HepG2 (cell line): ENCODE results near the gene AGAP1. TPM values are rescaled to one million over a fixed set of nuclear protein-coding genes. Genes with fewer than 3 reads are reported as not detected.

ENCODE experiments used
- CBFB ChIP-seq: sonication (generic); formaldehyde crosslinking; IDR thresholded peaks from 2 replicates; pipeline ENCODE4 v1.4.0; 2020; ENCODE audit warnings: missing genetic modification reagents
- CC2D1A ChIP-seq: sonication (generic); formaldehyde crosslinking; IDR thresholded peaks from 2 replicates; pipeline ENCODE4 v1.8.1; 2023; ENCODE audit warnings: mild to moderate bottlenecking, missing genetic modification reagents
- DNMT1 ChIP-seq: sonication (generic); formaldehyde crosslinking; IDR thresholded peaks from 2 replicates; pipeline ENCODE4 v1.5.1; 2020; ENCODE audit warnings: mild to moderate bottlenecking, missing genetic modification reagents
- JARID2 ChIP-seq: sonication (generic); formaldehyde crosslinking; IDR thresholded peaks from 2 replicates; pipeline ENCODE4 v1.8.1; 2023; ENCODE audit warnings: missing genetic modification reagents, inconsistent platforms; ENCODE audit not compliant: insufficient replicate concordance
- KMT2B ChIP-seq: IDR thresholded peaks from 2 replicates; pipeline ENCODE4 v1.6.1; 2016; ENCODE audit warnings: missing genetic modification reagents, missing compliant biosample characterization
- MEIS2 ChIP-seq: sonication (generic); formaldehyde crosslinking; IDR thresholded peaks from 2 replicates; pipeline ENCODE4 v1.9.0; 2021; ENCODE audit warnings: mild to moderate bottlenecking, missing genetic modification reagents
- NFAT5 ChIP-seq: sonication (generic); formaldehyde crosslinking; IDR thresholded peaks from 2 replicates; pipeline ENCODE4 v1.4.0; 2020; ENCODE audit warnings: missing genetic modification reagents
- NFE2 ChIP-seq: sonication (generic); formaldehyde crosslinking; IDR thresholded peaks from 2 replicates; pipeline ENCODE4 v1.4.0; 2020; ENCODE audit warnings: missing genetic modification reagents
- RELA ChIP-seq: sonication (generic); formaldehyde crosslinking; IDR thresholded peaks from 2 replicates; pipeline ENCODE4 v1.4.0; 2020; ENCODE audit warnings: missing genetic modification reagents
- TRIM24 ChIP-seq: sonication (generic); formaldehyde crosslinking; IDR thresholded peaks from 2 replicates; pipeline ENCODE4 v1.8.0; 2022; ENCODE audit warnings: mild to moderate bottlenecking, missing genetic modification reagents
- ZNF124 ChIP-seq: sonication (generic); formaldehyde crosslinking; IDR thresholded peaks from 2 replicates; pipeline ENCODE4 v1.4.0; 2020; ENCODE audit warnings: missing genetic modification reagents
- ZNF205 ChIP-seq: IDR thresholded peaks from 2 replicates; pipeline ENCODE4 v1.6.1; 2018; ENCODE audit warnings: missing biosample characterization, missing genetic modification reagents
- ZNF234 ChIP-seq: sonication (generic); formaldehyde crosslinking; conservative IDR thresholded peaks from 2 replicates; pipeline ENCODE4 v1.5.1; 2020; ENCODE audit warnings: mild to moderate bottlenecking, missing genetic modification reagents
- polyA plus RNA-seq, 8 experiments: library from polyadenylated mRNA; depleted of rRNA in 3 of 8; stranded (reverse) in 7 of 8; unstranded in 1 of 8; fragments of >200 nt; fragmentation: Illumina TruSeq in 4 of 8; extraction: Trizol in 4 of 8; gene quantifications; 2 replicates each; pipeline versions ENCODE4 v1.2.1 to v1.2.3, GENCODE V29; 2011 to 2016; ENCODE audit warnings: low read depth in 4 of 8, missing spikeins in 1 of 8, mixed read lengths in 1 of 8; ENCODE audit not compliant: insufficient read depth in 1 of 8
- total RNA-seq, 5 experiments: library from RNA; depleted of rRNA; stranded (reverse); fragments of >200 nt; fragmentation: Illumina TruSeq; extraction: Trizol; gene quantifications; 2 replicates each; pipeline ENCODE4 v1.2.3, GENCODE V29; 2016; ENCODE audit warnings: low read depth in 1 of 5
- TF ChIP-seq, protein P1 (sequence below): sonication (generic); formaldehyde crosslinking; IDR thresholded peaks from 2 replicates; pipeline ENCODE4 v1.5.0; 2020; ENCODE audit warnings: mild to moderate bottlenecking, missing genetic modification reagents
- TF ChIP-seq, protein P2 (sequence below): sonication (generic); formaldehyde crosslinking; IDR thresholded peaks from 2 replicates; pipeline ENCODE4 v1.5.0; 2020; ENCODE audit warnings: missing genetic modification reagents
- TF ChIP-seq, protein P3 (sequence below): sonication (generic); formaldehyde crosslinking; IDR thresholded peaks from 2 replicates; pipeline ENCODE4 v1.8.1; 2023; ENCODE audit warnings: mild to moderate bottlenecking, moderate library complexity, missing genetic modification reagents
- TF ChIP-seq, protein P4 (sequence below): sonication (generic); formaldehyde crosslinking; conservative IDR thresholded peaks from 2 replicates; pipeline ENCODE4 v1.8.0; 2022; ENCODE audit warnings: missing genetic modification reagents

The AGAP1 gene
- total and polyA plus RNA-seq, 2 of the 13 experiments (the other 11 are each of a cell fraction or from before 2014, with no cell fraction given), result 21.2 to 32.7 TPM

GRCh38 chr2:236041616-236042015 lies 547.8 kb downstream of the AGAP1 start (continued):
- TF ChIP-seq, protein P1, sequence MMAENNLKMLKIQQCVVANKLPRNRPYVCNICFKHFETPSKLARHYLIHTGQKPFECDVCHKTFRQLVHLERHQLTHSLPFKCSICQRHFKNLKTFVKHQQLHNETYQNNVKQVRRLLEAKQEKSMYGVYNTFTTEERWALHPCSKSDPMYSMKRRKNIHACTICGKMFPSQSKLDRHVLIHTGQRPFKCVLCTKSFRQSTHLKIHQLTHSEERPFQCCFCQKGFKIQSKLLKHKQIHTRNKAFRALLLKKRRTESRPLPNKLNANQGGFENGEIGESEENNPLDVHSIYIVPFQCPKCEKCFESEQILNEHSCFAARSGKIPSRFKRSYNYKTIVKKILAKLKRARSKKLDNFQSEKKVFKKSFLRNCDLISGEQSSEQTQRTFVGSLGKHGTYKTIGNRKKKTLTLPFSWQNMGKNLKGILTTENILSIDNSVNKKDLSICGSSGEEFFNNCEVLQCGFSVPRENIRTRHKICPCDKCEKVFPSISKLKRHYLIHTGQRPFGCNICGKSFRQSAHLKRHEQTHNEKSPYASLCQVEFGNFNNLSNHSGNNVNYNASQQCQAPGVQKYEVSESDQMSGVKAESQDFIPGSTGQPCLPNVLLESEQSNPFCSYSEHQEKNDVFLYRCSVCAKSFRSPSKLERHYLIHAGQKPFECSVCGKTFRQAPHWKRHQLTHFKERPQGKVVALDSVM (CRISPR knock-in tag), result no peak
- no peak for TF ChIP-seq MEIS2 (CRISPR knock-in tag)
- TF ChIP-seq TRIM24 (CRISPR knock-in tag), result no peak
- TF ChIP-seq RELA (CRISPR knock-in tag), result no peak
- TF ChIP-seq, protein P2, sequence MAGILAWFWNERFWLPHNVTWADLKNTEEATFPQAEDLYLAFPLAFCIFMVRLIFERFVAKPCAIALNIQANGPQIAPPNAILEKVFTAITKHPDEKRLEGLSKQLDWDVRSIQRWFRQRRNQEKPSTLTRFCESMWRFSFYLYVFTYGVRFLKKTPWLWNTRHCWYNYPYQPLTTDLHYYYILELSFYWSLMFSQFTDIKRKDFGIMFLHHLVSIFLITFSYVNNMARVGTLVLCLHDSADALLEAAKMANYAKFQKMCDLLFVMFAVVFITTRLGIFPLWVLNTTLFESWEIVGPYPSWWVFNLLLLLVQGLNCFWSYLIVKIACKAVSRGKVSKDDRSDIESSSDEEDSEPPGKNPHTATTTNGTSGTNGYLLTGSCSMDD (CRISPR knock-in tag), result no peak
- TF ChIP-seq, protein P3, sequence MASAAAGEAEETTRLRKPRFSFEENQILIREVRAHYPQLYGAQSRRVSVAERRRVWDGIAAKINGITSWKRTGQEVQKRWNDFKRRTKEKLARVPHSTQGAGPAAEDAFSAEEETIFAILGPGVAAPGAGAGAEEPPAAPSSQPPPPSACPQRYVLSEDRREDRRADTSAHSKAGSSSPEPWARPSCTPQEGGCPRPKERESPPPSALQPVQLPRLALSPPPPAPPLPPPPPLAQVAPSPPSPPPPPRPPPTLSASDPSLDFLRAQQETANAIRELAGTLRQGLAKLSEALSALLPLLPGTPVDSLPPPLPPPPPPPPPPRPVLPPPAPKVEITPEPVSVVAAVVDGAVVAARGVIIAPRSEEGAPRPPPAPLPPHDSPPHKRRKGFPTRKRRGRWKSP, result no peak
- no peak for TF ChIP-seq ZNF124 (CRISPR knock-in tag)
- no peak for TF ChIP-seq KMT2B (CRISPR knock-in tag)
- no peak for TF ChIP-seq CBFB (CRISPR knock-in tag)
- no peak for TF ChIP-seq ZNF205 (CRISPR knock-in tag)
- TF ChIP-seq, protein P4, sequence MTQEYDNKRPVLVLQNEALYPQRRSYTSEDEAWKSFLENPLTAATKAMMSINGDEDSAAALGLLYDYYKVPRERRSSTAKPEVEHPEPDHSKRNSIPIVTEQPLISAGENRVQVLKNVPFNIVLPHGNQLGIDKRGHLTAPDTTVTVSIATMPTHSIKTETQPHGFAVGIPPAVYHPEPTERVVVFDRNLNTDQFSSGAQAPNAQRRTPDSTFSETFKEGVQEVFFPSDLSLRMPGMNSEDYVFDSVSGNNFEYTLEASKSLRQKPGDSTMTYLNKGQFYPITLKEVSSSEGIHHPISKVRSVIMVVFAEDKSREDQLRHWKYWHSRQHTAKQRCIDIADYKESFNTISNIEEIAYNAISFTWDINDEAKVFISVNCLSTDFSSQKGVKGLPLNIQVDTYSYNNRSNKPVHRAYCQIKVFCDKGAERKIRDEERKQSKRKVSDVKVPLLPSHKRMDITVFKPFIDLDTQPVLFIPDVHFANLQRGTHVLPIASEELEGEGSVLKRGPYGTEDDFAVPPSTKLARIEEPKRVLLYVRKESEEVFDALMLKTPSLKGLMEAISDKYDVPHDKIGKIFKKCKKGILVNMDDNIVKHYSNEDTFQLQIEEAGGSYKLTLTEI (CRISPR knock-in tag), result no peak
- TF ChIP-seq CC2D1A (CRISPR knock-in tag), result no peak
- TF ChIP-seq NFE2 (CRISPR knock-in tag), result no peak
- TF ChIP-seq NFAT5 (CRISPR knock-in tag), result no peak
- no peak for TF ChIP-seq ZNF234 (CRISPR knock-in tag)
- TF ChIP-seq DNMT1 (CRISPR knock-in tag), result no peak
- no peak for TF ChIP-seq JARID2 (CRISPR knock-in tag)
- TF ChIP-seq, all 625 proteins: peak for 0
